GM13976 (cell line): Measurements from ENCODE around the gene DGKH.
A peak's percentile ranks its signal among the peaks of the same experiment; 100 is the strongest.

Experiments
- DNase-seq: peaks from one replicate; pipeline ENCODE4 v3.0.0; 2012; ENCODE audit warnings: low spot score
- CTCF ChIP-seq: IDR thresholded peaks from 2 replicates; pipeline ENCODE4 v1.5.1; 2012; ENCODE audit warnings: borderline replicate concordance, mild to moderate bottlenecking; ENCODE audit not compliant: insufficient read depth; ENCODE audit errors: extremely low read depth, missing control alignments, control extremely low read depth
- in situ Hi-C: fragments of 300-500 bp; cut with MboI; formaldehyde crosslinking; loops from one replicate; pipeline ENCODE4 v1.12.0; 2022; ENCODE audit warnings: low sequenced_read_pairs, mixed read lengths, inconsistent platforms; ENCODE audit not compliant: unreplicated experiment

Gene DGKH

DNA sequence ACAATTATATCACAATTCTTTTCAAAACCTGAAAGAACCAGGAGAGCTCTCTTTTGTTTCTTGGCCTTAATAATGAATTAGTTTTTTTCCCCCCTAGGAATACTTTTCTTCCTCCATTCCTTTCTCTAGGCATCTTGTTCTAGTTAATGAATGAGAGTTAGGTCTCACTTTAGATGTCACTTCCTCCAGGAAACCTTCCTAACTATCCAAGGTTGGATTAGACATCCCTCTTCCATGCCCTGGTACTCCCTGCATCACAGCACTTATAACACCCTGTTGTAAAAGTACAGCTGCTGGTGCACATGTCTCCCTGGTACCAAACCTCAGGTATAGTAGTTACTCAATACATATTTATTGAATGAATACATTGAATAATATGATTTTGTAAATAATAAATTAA, 21.2 kb upstream of the DGKH start:
- no peak for DNase-seq
- in situ Hi-C loops = no loop called here
- no peak for TF ChIP-seq CTCF

DNA sequence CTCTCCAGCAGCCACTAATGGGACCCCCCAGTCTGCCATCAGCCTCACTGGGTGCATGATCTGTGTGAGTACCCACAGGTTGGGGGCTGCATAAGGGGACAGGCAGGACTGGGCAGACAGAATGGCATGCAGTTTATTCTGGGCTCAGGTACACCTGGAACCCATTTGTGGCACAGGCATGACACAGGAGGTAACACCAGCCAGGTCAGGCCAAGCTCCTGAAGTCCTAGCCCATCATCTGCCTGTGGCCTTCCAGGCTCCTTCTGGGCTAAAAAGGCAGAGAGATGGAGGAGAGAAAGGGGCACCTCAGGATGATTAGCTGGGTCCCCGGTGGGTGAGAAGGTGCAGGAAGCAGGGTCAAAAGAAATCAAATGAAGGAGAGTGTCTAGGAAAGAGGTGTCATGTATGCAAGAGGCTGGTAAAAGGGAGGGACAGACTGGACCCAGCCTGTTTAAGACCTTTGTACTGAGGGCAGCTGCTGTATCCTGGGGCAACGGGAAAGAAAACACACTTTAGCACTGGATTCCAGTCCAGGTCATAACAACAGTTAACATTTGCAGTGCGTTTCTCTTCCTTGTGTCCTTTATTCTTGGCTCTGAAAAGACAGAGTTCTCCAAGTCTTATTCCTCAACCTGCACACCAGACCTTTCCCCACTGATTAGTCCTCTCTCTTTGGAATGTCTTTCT, 20.2 kb upstream of the DGKH start:
- DNase-seq = no peak
- in situ Hi-C loops = no loop called here
- TF ChIP-seq CTCF = no peak

- no peak for DNase-seq
- TF ChIP-seq CTCF = no peak
- in situ Hi-C loops = no loop called here
Measured at GRCh38 chr13:42035905-42036521, 12.4 kb upstream of the DGKH start.

DNA sequence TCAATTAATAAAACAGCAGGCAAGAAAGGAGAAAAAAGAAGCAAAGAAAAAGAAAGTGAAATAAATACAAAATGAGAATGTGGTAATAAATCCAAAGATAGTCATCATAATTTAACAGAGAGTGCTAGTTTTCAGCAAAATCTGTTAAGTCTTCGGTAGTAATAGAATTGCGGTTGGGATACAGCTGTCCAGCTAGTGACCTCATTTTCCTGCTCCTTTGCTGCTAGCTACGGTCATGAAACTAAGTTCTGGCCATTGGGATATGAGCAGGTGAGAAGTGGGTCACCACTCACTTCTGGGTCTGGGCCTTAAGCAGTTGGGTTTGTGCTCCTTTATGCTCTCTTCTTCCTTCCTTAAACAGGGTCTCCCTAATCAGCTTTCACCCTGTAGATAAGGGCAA, 11.7 kb upstream of the DGKH start:
- in situ Hi-C loops = no loop called here
- DNase-seq = no peak
- no peak for TF ChIP-seq CTCF

GRCh38 chr13:42038661-42039456, 9.6 kb upstream of the DGKH start:
- TF ChIP-seq CTCF = no peak
- in situ Hi-C loops = no loop called here
- DNase-seq = no peak

DNA sequence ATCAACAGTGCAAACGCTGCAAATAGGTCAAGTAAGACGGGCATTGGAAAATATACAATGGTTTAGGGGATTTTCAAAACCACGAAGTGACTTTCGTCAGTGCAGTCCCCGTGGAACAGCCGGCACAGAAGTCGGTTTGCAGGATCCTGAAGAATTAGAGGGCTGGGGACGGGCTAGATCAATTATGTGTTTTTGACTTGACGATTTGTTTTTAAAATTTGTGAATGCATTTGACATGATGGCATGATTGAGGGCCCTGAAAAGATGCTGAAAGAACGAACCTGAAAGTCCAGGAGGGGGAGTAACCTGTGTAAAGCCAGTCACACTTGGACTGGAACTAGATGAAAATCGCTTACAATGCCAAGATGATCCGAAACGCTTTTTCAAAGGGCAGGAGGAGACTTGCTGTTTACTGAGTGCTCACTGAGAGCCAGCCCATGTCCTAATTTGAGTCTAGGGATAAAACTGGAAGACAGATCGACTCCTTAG, 8.9 kb upstream of the DGKH start:
- DNase-seq = peak; percentile 50

More for the DNA sequence above, 8.9 kb upstream of the DGKH start:
- TF ChIP-seq CTCF = no peak
- in situ Hi-C loops = no loop called here
